Astrocyte of the hippocampus (primary cell): Measurements from ENCODE around the gene AP1S1.
"Not testable (repeated sequence)": the region's sequence is repeated elsewhere in the genome, so short reads cannot be mapped to it uniquely, and the experiment has no call there.

ENCODE experiments used
- DNase-seq: peaks from one replicate; pipeline ENCODE4 v3.0.0; 2011; ENCODE audit warnings: low read depth, low spot score

AP1S1 gene

GRCh38 chr7:101200862-101201599 lies 46.8 kb downstream of the AP1S1 start, which contains the start of gene MOGAT3:
Gene MOGAT3 (minus strand): TSS chr7:101201036. CDS start chr7:101200854, 182 bp downstream.
- DNase-seq: no peak

- DNase-seq: peak; percentile 23
Measured at GRCh38 chr7:101201695-101202602, 47.7 kb downstream of the AP1S1 start.

DNA sequence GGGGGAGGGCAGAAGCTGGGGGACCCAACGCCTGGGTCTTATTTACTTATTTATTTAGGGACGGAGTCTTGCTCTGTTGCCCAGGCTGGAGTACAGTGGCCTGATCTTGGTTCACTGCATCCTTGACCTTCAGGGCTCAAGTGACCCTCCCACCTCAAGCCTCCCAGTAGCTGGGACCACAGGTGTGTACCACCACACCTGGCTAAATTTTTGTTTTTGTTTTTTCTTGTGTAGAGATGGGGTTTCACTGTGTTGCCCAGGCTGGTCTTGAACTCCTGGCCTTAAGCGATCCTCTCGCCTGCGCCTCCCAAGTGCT lies 48.3 kb downstream of the AP1S1 start:
- no peak for DNase-seq

GRCh38 chr7:101203740-101204738 lies 49.8 kb downstream of the AP1S1 start:
- DNase-seq: not testable (repeated sequence)

DNA sequence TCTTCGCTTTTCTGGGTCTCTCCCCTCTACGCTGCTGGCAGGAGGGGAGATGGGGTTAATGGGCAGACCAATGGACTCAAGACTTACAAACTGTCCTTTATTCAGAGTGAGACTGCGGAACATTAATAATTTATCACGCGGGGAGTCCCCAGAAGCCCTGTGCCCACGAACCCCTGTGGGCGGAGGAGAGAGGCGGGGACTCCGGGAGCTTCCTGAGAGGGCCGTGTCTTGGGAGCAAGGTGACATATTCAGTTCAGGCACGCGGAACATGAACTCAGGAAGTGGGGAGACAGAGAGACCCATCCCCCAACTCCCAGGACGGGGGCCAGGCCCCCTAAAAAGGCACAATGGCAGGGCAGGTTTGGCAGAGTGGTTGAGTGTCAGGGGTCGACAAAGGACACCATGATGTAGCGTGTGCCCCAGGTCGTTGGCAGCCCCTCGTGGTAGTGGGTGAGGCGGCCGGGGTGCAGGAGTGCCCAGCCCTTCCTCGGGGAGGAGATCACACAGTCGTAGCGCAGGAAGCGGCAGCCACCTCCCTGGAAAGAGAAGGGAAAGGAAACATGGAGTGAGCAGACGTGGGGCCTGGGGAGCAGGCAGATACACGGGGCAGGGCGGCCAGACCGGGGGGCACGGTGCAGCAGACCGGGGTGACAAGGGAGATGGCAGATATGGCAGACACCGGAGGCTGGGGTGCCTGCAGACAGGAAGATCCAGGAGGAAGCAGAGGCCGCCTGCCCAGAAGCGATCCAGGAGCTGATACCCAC lies 51.8 kb downstream of the AP1S1 start:
- DNase-seq: no peak

DNA sequence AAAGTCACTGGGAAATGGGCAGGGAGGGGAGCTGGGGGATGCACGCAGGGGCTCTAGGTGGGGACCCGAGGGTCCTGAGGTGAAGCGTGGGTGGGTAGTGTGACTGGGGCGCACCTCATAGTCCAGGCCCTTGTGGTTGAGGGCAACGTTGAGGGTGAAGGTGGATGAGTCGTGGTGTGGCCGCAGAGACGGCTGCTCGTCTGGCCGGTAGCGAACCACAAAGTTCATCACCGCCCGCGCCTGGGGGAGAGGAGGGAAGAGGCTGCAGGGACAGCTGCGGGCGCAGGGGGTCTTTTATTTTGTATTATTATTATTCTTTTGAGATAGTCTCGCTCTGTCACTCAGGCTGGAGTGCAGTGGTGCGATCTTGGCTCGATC lies 52.4 kb downstream of the AP1S1 start:
- no peak for DNase-seq

DNA sequence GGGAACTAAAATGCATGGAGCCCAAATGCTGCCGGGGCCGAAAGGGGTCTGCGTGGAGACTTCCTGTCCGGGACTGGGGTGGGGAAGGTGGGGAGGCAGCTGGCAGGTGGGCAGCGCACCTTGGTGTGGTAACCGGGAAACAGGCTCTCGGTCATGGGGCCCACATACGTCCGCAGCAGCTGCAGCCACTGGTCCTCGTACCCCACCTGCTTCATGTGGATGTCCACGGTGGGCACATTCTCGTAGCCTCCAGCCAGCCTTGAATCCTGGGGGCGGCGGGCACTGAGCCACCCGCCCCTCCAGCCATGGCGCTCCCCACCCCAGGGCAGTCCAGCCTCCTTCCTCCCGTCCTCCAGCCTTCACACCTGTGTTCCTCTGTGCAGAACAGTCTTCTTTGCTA lies 53.2 kb downstream of the AP1S1 start:
- DNase-seq: no peak

GRCh38 chr7:101208794-101209193 lies 54.5 kb downstream of the AP1S1 start:
- DNase-seq: no peak

- no peak for DNase-seq
Measured at GRCh38 chr7:101210143-101210542, 55.9 kb downstream of the AP1S1 start.
